Aorta (tissue), 5 donors: ENCODE results near the gene ZNF624. TPM values are rescaled to one million over a fixed set of nuclear protein-coding genes. Genes with fewer than 3 reads are reported as not detected.
"Not testable (repeated sequence)": the region's sequence is repeated elsewhere in the genome, so short reads cannot be mapped to it uniquely, and the experiment has no call there.

Source experiments
- ATAC-seq: fragments of 200-7000 bp; cut with Tn5 transposase; one replicate; pipeline ENCODE4 v1.9.1; 2022; ENCODE audit warnings: moderate library complexity; ENCODE audit not compliant: low FRiP score
- DNase-seq, 2 donors: peaks; one replicate each; pipeline ENCODE4 v3.0.0-alpha.2; 2020
- H3K27ac ChIP-seq, 2 donors: one replicate each; pipeline ENCODE4 v1.5.1; 2013; ENCODE audit warnings: low read length in 2 of 2, mild to moderate bottlenecking in 2 of 2, moderate library complexity in 2 of 2, control low read depth in 1 of 2, inconsistent platforms in 1 of 2, low read depth in 1 of 2
- H3K27me3 ChIP-seq, 2 donors: one replicate each; pipeline ENCODE4 v1.6.1; 2013; ENCODE audit warnings: control low read depth in 1 of 2, low read length in 1 of 2, mild to moderate bottlenecking in 1 of 2, moderate library complexity in 1 of 2; ENCODE audit not compliant: insufficient read depth in 2 of 2, control insufficient read depth in 1 of 2
- H3K36me3 ChIP-seq, 2 donors: one replicate each; pipeline ENCODE4 v1.6.1; 2013; ENCODE audit warnings: control low read depth in 1 of 2, low read length in 1 of 2, mild to moderate bottlenecking in 1 of 2; ENCODE audit not compliant: insufficient read depth in 2 of 2, control insufficient read depth in 1 of 2
- H3K4me1 ChIP-seq, 2 donors: one replicate each; pipeline ENCODE4 v1.6.1; 2013; ENCODE audit warnings: low read length in 2 of 2, control low read depth in 1 of 2, mild to moderate bottlenecking in 1 of 2, moderate library complexity in 1 of 2; ENCODE audit not compliant: insufficient read depth in 2 of 2, control insufficient read depth in 1 of 2
- H3K4me3 ChIP-seq, 2 donors: one replicate each; pipeline ENCODE4 v1.5.1; 2013; ENCODE audit warnings: low read length in 2 of 2, control low read depth in 1 of 2, mild to moderate bottlenecking in 1 of 2
- H3K9me3 ChIP-seq: one replicate; pipeline ENCODE4 v1.6.1; 2013; ENCODE audit warnings: mild to moderate bottlenecking, low read length; ENCODE audit not compliant: control insufficient read depth
- WGBS, 2 donors: extraction: QIAGEN DNeasy Blood & Tissue Kit; methylation state at CpG; one replicate each; pipeline ENCODE4 v1.1.7; 2013; 5-methylcytosine and 5-hydroxymethylcytosine counted together
- intact Hi-C, 2 donors: fragments of 100-400 bp; cut with DNase I; formaldehyde crosslinking; loops; one replicate each; pipeline versions ENCODE4 v1.14.2 to v1.15.0; 2022
- polyA plus RNA-seq, 2 donors: library from polyadenylated mRNA; stranded (reverse); fragments of 200-250 nt; gene quantifications; one replicate each; pipeline ENCODE4 v1.2.3, GENCODE V29; 2013
- total RNA-seq, 2 donors: library from RNA; stranded (reverse); fragmentation: NEBNext Ultra II Directional; extraction: Animal tissue kit (Norgen Biotek cat#: 25700); gene quantifications; one replicate each; pipeline ENCODE4 v1.2.1, GENCODE V29; 2021
- donor health status: healthy with polysubstance abuse.
- donor health status: Bipolar disorder and iron deficiency.
- donor health status: DM: no; HTN: no; CAD: no.
- donor health status: DM: no; HTN: no; CAD: no.
- donor health status: DM: yes; HTN: yes; CAD: no.

ZNF624 gene
- total and polyA plus RNA-seq, 4 donors: 1.0 to 7.6 (median 2.8) TPM

- intact Hi-C loops, H3K9me3 ChIP-seq, H3K27me3 ChIP-seq, H3K36me3 ChIP-seq, H3K4me1 ChIP-seq, H3K27ac ChIP-seq: not testable (repeated sequence)
- DNase-seq (peak in 1 of 2 donors; percentile 78), ATAC-seq (peak; percentile 66)
- WGBS, 2 donors: 0 to 2% methylated on average over 49 to 61 of the region's 61 CpGs
- H3K4me3 ChIP-seq: peak overlapping the region in 1 of 2 donors; percentile 4
These were observed 13.4 kb upstream of the ZNF624 start for GRCh38 chr17:16666907-16667636.

- H3K27ac ChIP-seq, H3K36me3 ChIP-seq, DNase-seq, H3K4me3 ChIP-seq, H3K4me1 ChIP-seq, H3K9me3 ChIP-seq, intact Hi-C loops, H3K27me3 ChIP-seq: not testable (repeated sequence)
- WGBS, 2 donors: 45 to 49% methylated on average over 24 of the region's 24 CpGs
- ATAC-seq: peak; percentile 22
These were observed 12.9 kb upstream of the ZNF624 start for GRCh38 chr17:16666553-16666906.

GRCh38 chr17:16662936-16663335 is 9.3 kb upstream of the ZNF624 start:
- Histone ChIP-seq H3K4me1 (no peaks in the 10 kb centered on the region), H3K9me3 (no peaks in the 10 kb centered on the region), H3K36me3 (no peaks in the 10 kb centered on the region), H3K27me3 (no peaks in the 10 kb centered on the region), H3K4me3 (no peak overlapping the region), H3K27ac (no peak overlapping the region)
- DNase-seq (no peak), ATAC-seq (no peak)
- WGBS, 2 donors: 85 to 86% methylated on average over 1 of the region's 1 CpG
- intact Hi-C loops: no loop called here

GRCh38 chr17:16661217-16661616 is 7.6 kb upstream of the ZNF624 start:
- intact Hi-C loops: no loop called here
- DNase-seq (no peak), ATAC-seq (no peak)
- Histone ChIP-seq H3K4me3 (no peak overlapping the region), H3K4me1 (no peaks in the 10 kb centered on the region), H3K27ac (no peak overlapping the region), H3K27me3 (no peaks in the 10 kb centered on the region), H3K9me3 (no peaks in the 10 kb centered on the region), H3K36me3 (no peaks in the 10 kb centered on the region)

GRCh38 chr17:16652847-16653366 is 743 bp downstream of the ZNF624 start:
- WGBS, 2 donors: 7 to 8% methylated on average over 7 to 8 of the region's 8 CpGs
- H3K27me3 ChIP-seq: no peaks in the 10 kb centered on the region
- H3K27ac ChIP-seq: peak overlapping the region; percentile 48 to 88
- no peaks in the 10 kb centered on the region for H3K4me1 ChIP-seq
- no peaks in the 10 kb centered on the region for H3K9me3 ChIP-seq
- H3K36me3 ChIP-seq: no peaks in the 10 kb centered on the region
- H3K4me3 ChIP-seq: peak overlapping the region; percentile 70 to 79
- no peak for DNase-seq
- no peak for ATAC-seq
- intact Hi-C loops: no loop called here

GRCh38 chr17:16652252-16652651 is 1.4 kb downstream of the ZNF624 start:
- H3K9me3 ChIP-seq: no peaks in the 10 kb centered on the region
- no peak overlapping the region for H3K4me3 ChIP-seq
- WGBS, 2 donors: 94 to 97% methylated on average over 4 of the region's 4 CpGs
- DNase-seq (no peak), ATAC-seq (no peak)
- H3K27ac ChIP-seq: no peak overlapping the region
- no peaks in the 10 kb centered on the region for H3K4me1 ChIP-seq
- H3K27me3 ChIP-seq: no peaks in the 10 kb centered on the region
- H3K36me3 ChIP-seq: no peaks in the 10 kb centered on the region
- intact Hi-C loops: no loop called here

GRCh38 chr17:16649585-16649984 is 4.1 kb downstream of the ZNF624 start:
- no peak for ATAC-seq

GRCh38 chr17:16639438-16639837 is 14.2 kb downstream of the ZNF624 start:
- H3K4me1 ChIP-seq: no peaks in the 10 kb centered on the region
- no peaks in the 10 kb centered on the region for H3K36me3 ChIP-seq
- DNase-seq (no peak), ATAC-seq (no peak)
- no peaks in the 10 kb centered on the region for H3K9me3 ChIP-seq
- no peak overlapping the region for H3K4me3 ChIP-seq
- 55 to 79% methylated on average over 1 of the region's 1 CpG for WGBS, 2 donors
- intact Hi-C loops: no loop called here
- H3K27me3 ChIP-seq: no peaks in the 10 kb centered on the region
- no peak overlapping the region for H3K27ac ChIP-seq

More at GRCh38 chr17:16649585-16649984, 4.1 kb downstream of the ZNF624 start:
- Histone ChIP-seq H3K4me1 (no peaks in the 10 kb centered on the region), H3K36me3 (no peaks in the 10 kb centered on the region), H3K27me3 (no peaks in the 10 kb centered on the region), H3K9me3 (no peaks in the 10 kb centered on the region), H3K4me3 (no peak overlapping the region), H3K27ac (no peak overlapping the region)
- no peak for DNase-seq
- intact Hi-C loops: no loop called here
- 94 to 97% methylated on average over 3 of the region's 3 CpGs for WGBS, 2 donors

- Histone ChIP-seq H3K4me3 (peak overlapping the region in 1 of 2 donors; percentile 43), H3K4me1 (no peaks in the 10 kb centered on the region), H3K9me3 (peaks cover 14% of the 10 kb centered on the region), H3K36me3 (peaks cover 0 to 2% of the 10 kb centered on the region in 2 donors), H3K27ac (no peak overlapping the region), H3K27me3 (no peaks in the 10 kb centered on the region)
- intact Hi-C loops: no loop called here
- DNase-seq (no peak), ATAC-seq (no peak)
- WGBS, 2 donors: 96 to 98% methylated on average over 6 of the region's 6 CpGs
These were observed 30.4 kb downstream of the ZNF624 start for GRCh38 chr17:16623282-16623681.
